Dermis blood vessel endothelial cell (primary cell): ENCODE measurements around the gene MLH3. TPM values are rescaled to one million over a fixed set of nuclear protein-coding genes. Genes with fewer than 3 reads are reported as not detected.

Experiments
- DNase-seq: peaks from one replicate; pipeline ENCODE4 v3.0.0; 2010
- total RNA-seq: library from RNA; depleted of rRNA; stranded (reverse); fragments of >200 nt; gene quantifications from 2 replicates; pipeline ENCODE4 v1.2.3, GENCODE V29; 2014

MLH3 gene
- total RNA-seq, 1 donor from 2014 or later = 18.7 TPM

DNA sequence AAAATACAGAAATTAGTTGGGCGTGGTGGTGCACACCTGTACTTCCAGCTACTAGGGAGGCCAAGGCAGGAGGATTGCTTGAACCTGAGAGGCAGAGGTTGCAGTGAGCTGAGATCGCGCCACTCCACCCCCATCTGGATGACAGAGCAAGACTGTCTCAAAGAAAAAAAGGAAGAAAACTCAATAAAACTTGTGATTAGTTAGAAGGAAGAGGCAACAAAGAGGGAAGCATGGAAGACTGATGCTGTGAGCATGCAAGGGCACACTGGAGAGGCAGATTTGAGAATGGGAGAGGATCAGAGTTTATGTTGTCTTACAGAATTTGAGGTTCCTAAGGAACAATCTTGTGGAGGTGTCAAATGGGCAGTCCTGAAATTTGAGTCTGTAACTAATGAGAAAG lies 15.4 kb upstream of the MLH3 start:
- DNase-seq = no peak

DNA sequence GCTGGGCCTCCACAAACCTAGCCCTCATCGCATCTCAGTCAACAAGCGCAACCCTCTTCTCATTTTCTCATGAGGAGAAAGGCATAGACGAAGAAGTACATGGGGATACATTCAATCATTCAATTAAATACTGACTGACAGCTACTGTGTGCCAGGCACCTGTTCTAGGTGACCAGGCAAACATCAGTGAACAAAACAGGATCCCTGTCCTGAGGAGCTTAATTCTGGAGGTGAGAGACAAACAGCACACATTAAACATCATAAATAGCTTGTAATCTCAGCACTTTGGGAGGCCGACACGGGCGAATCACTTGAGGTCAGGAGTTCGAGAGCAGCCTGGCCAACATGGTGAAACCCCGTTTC lies 12.9 kb upstream of the MLH3 start:
- no peak for DNase-seq

DNA sequence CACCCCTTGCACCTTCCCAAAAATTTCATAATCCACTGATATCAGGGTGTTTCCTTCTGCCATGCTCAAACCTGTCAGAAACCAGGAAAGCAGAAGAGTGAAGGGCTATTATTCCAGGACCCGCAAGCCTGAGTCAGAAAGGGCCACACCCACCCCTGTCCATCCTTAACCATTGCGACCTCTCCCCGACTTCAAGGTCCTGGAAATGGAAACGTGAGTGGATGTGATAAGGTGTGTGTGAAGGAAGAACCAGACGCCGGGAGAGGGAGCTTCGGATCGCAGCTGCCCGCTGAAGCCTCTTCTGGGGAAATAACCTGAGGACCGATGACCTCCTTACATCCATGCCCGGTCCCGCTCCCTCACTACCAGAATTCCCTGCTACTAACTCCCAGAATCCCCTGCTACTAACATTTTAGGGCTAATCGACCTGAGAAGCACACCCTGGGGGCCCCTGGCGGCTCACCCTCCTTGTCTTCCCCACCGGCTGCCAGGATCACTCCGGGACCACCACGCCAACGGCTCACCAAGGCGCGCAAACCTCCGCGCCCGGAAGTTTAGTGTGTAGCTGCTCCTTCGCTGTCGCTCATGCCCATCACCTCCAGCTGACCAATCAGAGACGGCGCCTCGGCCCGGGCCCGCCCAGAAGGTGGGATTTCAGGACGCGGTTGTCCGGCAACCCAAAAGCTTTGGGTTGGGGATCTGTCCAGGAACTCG lies 12.4 kb upstream of the MLH3 start, which contains the start of gene ACYP1:
Gene ACYP1 (minus strand): TSS at position 534 of the 714 bp plus-strand sequence. CDS start 471 bp downstream, at position 63.
- DNase-seq = peak; percentile 93

DNA sequence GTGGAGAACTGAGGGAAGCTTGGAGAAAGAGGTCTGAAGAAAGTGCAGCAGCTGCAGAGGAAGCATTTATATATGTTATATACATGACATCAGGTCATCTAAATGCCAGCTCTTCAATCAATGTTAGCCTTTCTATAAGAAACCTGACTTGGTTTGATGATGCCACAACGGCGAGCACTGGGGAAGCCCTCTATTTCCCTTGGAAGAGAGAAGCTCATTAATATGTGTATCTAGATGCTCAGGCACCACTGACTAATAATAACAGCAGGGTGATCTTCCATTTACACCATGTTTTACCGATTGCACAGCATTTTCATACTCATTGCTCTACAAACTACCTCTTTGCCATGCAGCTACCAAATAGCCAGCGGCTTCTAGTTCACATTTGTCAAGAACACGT lies 11.7 kb upstream of the MLH3 start:
- no peak for DNase-seq

DNA sequence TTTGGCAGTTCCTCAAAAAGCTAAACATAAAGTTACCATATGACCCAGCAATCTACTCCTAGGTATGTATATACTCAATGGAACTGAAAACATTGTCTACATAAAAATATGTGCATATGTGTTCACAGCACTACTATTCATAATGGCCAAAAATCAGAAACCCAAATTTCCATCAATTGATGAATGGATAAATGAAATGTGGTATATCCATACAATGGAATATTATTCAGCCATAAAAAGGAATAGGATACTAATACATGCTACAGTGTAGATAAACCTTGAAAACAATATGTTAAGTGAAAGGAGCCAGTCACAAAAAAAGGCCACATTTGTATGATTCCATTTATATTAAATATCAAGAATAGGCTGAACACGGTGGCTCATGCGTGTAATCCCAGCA lies 9.2 kb upstream of the MLH3 start:
- no peak for DNase-seq

DNA sequence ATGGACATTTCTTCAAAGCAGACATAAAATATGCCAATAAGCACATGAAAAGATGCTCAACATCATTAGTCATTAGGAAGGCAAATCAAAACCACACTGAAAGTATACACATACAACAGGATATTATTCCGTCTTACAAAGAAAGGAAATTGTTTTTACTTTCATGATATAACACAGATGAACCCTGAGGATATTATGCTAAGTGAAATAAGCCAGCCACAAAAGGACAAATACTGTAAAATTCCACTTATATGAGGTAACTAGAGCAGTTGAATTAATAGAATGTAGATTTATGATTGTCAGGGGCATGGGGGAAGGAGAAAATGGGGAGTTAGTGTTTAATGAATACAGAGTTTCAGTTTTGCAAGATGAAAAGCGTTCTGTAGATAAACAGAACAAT lies 8.4 kb upstream of the MLH3 start:
- DNase-seq = peak; percentile 54

DNA sequence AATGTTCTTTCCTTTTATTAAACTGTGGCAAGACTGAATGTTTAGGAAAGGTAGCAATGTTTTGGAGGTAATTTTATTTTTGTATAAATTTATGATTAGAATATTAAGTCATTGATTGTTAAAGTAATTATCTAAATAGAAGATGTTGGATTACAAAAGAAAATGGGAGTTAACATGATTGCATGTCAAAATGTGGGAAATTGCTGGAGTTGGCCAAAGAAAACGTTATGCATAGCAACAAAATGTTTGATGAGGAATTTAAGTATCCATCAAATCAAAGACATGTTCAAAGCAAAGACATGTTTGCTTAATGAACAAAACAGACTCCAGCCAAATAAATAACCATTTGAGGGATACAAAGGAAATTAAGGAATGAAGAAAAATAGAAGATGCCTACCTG lies 3.2 kb upstream of the MLH3 start:
- no peak for DNase-seq

DNA sequence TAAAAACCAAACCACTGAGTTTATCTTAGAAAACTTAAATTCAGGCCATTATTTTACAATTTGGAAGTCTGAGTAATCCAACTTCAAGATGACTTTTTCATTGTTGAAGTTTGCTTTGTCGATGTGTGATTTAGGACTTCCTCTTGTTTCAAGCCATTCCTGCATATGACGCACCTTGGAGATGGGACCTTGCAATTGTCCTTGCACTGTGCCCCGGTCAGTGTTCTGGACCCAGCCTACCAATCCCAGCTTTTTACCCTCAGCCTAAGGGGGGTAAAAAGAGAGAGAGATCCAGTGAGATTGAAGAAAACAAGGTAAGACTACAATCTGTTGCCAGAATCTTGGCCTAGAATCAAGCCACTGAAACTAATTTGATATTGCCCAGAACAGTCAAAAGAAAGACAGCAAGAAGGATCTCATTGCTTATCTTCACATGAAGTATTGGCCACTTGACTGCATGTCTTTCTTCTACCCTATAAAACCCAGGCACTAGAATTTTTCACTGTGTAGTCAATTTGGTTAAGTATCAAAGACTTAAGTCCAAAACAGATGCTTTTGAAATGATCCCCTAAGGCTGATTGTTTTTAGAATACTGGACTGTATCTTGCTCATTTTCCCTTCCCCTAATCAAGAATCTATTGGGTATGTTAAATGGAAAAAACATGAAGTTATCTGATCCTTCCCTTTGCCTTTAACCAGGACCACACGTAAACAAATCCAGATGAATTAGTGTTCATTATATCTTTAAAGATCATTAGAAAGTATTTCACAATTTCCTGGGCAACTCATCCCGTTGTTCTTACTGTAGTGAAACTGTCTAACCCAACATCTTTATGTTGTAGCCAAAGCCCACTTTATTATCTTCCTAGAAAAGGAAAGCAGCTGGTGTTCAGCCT lies 2.4 kb upstream of the MLH3 start:
- DNase-seq = no peak

DNA sequence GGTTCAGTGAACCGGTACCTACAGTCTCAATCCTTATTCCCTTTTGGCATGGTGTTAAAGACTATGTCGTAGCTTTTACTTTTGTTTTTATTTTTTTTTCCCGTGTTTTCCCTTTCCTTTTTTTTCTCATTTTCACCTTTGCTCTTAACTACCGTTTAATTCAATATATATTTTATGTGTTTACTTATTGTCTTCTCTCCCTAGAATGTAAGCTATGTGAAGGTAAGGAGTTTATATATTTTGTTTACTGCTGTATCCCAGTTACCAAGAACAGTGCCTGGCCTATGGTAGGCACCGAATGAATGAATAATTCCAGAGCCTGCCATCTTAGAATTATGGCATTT lies 261 bp upstream of the MLH3 start:
- DNase-seq = no peak

DNA sequence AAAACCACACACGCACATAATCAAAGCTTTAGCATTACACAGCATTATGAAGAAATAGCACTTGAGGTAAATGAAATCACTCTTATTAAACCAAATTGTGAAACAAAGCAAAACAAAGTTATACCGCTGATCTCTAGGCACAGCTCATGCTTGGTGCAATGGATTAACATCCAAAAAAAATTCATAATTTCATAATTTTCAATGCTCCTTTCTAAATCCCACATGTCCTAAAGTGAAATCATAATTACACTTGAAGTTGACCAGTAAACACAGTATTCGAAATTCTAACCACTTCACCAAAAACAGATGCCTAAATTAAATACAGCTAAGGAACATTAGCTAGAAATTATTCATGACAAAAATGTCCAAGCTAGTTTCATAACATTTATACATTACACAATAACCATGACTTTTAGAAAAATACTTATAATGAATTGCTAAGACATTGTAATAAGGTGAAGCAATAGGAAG lies 1.5 kb downstream of the MLH3 start:
- no peak for DNase-seq

DNA sequence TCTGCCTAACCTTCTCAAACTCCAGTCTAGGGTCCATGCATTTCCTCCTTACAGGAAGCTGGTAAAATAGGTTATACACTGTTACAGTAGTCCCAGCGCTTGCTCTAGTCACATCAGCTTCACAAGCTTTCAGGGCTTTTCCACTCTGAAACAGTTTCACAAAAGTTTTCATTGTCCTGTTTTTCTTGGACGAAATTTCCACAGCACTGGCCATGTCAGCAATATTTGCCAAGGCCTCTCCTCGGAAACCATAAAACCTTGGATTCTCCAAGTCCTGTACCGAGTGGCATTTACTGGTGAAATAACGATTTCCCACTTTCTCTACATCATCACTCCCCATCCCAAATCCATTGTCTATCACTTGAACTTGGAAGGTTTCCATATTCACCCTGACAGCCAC lies 2.1 kb downstream of the MLH3 start:
- DNase-seq = no peak

DNA sequence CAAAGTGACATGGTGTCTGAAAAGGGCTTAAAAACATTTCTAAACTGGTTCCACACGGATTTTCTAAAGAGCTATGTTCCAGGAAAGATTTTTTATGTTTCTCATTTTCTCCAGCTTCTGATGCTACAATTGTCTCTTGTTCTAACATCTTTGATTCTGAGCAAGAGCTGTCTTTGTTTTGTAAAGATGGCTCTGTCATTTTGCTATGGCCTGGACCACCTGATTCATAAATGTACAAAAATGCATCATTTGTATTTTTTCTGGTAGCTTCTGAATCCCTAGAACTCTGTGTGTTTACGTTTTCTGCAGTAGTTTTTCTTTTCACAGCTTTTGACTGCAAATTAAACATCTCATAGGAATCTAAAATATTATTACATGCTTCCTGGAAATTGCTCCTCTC lies 3.2 kb downstream of the MLH3 start:
- DNase-seq = no peak

DNA sequence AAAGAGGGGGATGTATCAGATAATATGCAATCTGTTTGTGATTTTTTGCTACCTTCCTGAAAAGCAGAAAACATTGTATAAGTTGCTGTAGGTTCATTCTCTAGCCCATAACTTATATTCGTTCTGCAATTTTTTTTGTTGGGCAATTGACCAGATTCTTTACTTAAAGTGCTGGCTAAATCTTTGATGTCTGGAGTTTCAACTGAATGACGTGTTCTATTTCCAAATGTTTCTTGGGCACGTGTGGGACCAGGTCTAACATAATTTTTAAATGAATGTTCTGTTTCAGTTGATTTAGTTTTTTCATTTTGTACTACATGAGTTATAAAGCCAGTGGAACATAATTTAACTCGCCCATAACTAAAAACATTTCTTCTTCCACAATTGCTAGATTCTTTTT lies 3.8 kb downstream of the MLH3 start:
- no peak for DNase-seq

DNA sequence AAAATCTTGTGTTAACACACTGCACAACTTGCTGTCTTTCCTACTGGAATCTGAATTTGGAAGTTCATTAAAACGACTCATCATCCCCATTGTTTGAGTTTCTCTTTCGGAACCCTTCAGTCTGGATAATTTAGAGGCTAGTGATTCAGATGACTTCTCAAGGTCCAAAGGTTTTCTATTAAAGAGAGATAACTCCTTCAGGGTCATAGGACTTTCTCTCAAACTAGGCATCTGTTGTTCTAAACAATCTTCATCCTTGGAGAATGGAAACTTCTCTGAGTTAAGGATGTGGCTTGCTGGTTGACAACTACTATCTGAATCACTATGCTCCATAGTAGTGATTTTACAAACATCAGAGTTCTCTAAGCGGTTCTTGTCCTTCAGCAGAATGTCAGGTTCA lies 4.4 kb downstream of the MLH3 start:
- no peak for DNase-seq

DNA sequence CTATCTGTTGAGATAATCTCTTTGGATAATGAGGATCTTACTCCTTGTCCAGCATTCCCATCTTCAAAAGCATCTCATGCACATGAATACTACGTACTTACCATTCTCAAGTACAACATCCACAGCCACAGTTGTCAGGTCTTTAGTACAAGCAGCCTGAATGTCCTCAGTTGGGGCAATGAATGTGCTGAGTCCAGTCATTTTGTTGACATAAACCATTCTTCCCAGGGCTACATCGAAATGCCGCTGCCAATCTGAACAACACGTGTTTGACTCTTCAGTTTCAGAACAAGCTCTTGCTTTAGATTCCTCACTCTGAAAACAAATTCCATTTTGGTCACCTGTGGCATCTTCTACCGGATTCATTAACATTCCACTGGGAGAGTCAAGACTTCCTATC lies 5.0 kb downstream of the MLH3 start:
- peak; percentile 28 for DNase-seq

DNA sequence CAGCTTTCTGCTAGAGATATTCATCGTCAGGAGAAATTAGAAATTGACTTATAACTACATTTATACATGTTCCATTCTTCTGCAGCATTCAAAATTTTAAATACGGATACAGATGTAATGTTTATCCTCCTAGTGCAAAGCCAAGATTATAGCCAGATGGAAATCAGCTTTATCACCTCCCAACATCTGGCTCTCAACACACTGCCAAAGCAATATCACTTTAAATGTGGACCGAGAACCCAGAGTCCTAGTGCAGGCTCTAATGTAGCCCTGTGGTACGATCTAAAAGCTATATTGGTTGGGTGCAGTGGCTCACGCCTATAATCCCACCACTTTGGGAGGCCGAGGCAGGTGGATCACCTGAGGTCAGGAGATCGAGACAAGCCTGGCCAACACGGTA lies 6.5 kb downstream of the MLH3 start:
- no peak for DNase-seq

DNA sequence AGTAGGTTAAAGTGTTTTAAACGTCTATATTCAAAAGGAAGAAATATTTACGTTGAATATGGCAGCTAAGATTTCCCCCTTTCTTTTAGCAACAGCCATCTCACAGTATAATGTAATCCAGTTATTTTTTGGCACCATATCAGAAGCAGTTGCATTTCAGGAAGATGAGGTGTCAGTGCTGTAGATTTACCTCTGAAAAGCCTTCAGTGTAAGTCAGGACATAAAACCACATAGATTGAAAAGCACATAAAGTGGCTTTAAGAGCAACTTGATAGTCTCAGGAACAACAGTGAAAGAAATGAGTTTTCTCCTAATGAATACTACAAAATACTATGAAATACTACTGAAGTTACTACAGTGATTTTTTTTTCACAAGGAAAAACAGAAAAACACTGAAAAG lies 6.9 kb downstream of the MLH3 start:
- peak; percentile 67 for DNase-seq

DNA sequence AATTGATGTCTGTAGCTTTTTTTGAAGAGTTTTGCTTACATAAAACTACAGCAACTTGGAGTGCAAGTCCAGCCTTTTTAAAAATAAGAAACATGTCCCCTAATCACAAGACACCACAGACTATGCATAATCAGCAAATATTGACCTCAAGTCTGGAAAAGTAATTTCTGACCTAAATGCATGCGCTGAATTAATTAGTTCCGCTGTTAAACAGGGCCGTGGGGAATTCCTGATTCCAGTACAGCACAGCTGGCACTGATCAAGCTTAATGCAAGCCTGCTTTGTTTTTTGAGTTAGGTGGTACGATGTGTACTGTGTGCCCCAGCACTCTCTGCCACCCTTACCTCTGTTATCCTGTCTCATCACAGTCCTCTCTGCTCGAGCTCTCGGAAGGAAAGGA lies 9.2 kb downstream of the MLH3 start:
- peak; percentile 45 for DNase-seq

DNA sequence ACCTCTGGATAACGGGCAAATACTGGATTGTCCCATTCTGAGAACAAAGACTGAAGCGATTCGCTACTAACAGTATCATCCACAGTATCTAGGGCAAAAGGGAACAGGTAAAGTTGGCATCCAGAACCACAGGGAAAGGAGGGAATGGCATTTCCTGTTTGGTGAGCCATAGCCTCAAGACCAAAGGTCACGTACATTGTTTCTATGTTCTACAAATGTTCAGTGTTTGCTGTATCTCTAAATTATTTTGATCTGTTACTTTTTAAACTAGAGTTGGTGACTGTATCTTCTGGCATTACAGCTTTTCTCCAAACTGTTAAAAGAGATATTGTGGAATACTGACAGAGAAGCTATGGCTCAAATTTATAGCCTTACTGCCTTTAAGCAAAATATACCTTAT lies 9.7 kb downstream of the MLH3 start:
- peak; percentile 33 for DNase-seq

DNA sequence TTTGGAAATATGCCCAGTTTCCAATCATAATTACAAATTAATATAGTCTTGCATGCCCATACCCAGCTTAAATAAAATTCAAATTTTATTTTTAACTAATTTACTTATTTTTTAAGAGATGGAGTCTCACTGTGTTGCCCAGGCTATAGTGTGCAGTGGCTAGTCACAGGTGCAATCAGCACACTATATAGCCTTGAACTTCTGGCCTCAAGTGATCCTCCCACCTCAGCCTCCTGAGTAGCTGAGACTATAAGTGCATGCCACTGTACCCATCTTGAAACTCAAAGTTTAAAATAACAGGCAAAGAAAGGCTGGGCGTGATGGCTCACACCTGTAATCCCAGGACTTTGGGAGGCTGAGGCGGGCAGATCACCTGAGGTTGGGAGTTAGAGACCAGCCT lies 10.3 kb downstream of the MLH3 start:
- DNase-seq = no peak

DNA sequence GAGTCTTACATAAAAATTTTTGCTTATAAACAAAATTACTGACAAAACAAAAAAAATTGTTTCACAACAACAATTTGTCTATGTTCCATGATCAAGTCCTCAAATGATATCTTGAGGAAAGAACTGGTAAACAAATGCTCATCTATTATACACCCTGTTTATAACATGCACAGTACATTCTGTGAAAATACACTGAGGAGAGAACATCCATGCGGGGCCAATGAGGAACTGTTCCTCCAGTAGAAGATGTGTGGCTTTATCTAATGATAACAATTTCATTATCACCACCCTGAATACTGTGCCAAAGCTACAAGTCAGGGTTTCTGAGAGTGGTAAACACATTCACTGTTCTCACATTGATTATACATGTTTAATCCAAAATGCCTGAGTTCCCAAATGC lies 10.8 kb downstream of the MLH3 start:
- no peak for DNase-seq

DNA sequence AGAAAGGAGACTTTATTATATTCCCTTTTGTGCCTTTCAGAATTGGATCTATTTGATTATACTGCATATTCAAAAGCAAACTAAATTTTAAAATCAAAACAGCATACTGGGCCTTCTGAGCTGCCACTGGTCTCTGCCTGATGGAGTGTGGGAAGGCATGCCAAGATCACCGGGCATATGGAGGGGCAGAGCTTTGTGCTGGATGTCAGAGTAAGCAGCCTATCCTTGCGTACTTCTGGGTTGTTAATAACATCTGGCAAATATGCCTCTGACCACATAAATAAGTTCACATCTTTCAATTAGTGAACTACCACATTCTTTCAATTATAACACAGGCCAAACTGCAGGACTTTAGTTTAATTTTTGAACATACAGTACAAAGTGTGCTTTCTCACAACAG lies 18.3 kb downstream of the MLH3 start:
- DNase-seq = no peak

DNA sequence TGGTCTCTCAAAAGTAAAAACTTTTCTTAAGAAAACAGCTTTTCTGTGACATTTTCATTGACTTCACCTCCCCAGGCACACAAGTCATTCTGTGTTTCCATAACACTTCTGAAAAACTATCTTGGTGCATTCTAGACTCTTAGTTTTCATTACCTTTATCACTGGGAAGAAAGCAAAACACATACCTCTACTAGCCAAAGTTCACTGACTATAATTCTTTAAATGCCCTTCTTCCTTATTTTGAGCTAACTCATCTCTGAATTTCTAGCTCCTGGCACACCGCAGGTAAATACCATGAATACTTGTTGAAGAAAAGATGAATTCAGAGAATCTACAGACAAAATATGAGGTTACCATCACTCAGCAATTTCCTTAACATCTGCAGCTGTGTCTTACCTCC lies 21.1 kb downstream of the MLH3 start:
- DNase-seq = no peak

DNA sequence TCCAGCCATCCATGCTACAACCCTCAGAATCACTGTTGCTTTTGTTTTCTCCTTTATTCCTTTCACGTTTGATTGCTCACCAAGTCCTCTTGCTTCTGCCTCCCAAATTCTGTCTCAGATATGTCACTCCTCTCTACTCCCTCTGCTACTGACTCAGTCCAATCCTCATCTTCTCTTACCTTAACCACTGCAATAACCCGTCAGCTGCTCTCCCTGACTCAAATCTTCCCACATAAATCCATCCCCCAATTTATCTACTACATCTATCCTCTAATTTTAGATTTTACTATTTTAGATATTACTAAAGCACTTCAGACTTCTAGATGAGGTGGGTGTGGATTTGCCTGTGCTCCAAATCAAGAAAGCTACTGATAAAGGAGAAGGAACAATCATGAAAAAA lies 25.4 kb downstream of the MLH3 start:
- DNase-seq = no peak
